Rectal smooth muscle tissue (tissue), 1 donor: ENCODE results near the gene ACIN1.

Source experiments
- H3K27ac ChIP-seq: one replicate; pipeline ENCODE4 v1.7.0; 2013; ENCODE audit warnings: low read depth, low read length, inconsistent platforms
- H3K27me3 ChIP-seq: one replicate; pipeline ENCODE4 v1.7.0; 2013; ENCODE audit warnings: low read length; ENCODE audit not compliant: control insufficient read depth, insufficient read depth
- H3K36me3 ChIP-seq: one replicate; pipeline ENCODE4 v1.7.0; 2013; ENCODE audit warnings: low read length; ENCODE audit not compliant: control insufficient read depth, insufficient read depth
- H3K4me1 ChIP-seq: one replicate; pipeline ENCODE4 v1.7.0; 2013; ENCODE audit warnings: low read length; ENCODE audit not compliant: control insufficient read depth, insufficient read depth
- H3K4me3 ChIP-seq: one replicate; pipeline ENCODE4 v1.7.0; 2013; ENCODE audit warnings: low read length
- H3K9ac ChIP-seq: one replicate; pipeline ENCODE4 v1.7.0; 2013; ENCODE audit warnings: low read length

ACIN1 gene

GRCh38 chr14:23043754-23044153 is 51.2 kb downstream of the ACIN1 start:
- Histone ChIP-seq H3K4me3 (no peak overlapping the region), H3K4me1 (no peaks in the 10 kb centered on the region), H3K9ac (no peak overlapping the region), H3K36me3 (no peaks in the 10 kb centered on the region), H3K27me3 (no peaks in the 10 kb centered on the region), H3K27ac (no peak overlapping the region)

GRCh38 chr14:23043145-23043544 is 51.8 kb downstream of the ACIN1 start:
- no peak overlapping the region for H3K27ac ChIP-seq
- no peaks in the 10 kb centered on the region for H3K4me1 ChIP-seq
- H3K27me3 ChIP-seq = no peaks in the 10 kb centered on the region
- H3K36me3 ChIP-seq = no peaks in the 10 kb centered on the region
- no peak overlapping the region for H3K9ac ChIP-seq
- no peak overlapping the region for H3K4me3 ChIP-seq

- H3K4me3 ChIP-seq = no peak within 1 kb of the TSS
- H3K27me3 ChIP-seq = no peaks in the 10 kb centered on the region
Observed at GRCh38 chr14:23042162-23042965, 52.6 kb downstream of the ACIN1 start, which contains the start of gene PSMB11. PSMB11 (plus strand) TSS chr14:23042212; CDS start chr14:23042226, 14 bp downstream.

GRCh38 chr14:23041729-23042128 is 53.2 kb downstream of the ACIN1 start:
- Histone ChIP-seq H3K4me3 (no peak overlapping the region), H3K4me1 (no peaks in the 10 kb centered on the region), H3K9ac (no peak overlapping the region), H3K27ac (no peak overlapping the region), H3K36me3 (no peaks in the 10 kb centered on the region), H3K27me3 (no peaks in the 10 kb centered on the region)

More at GRCh38 chr14:23042162-23042965, 52.6 kb downstream of the ACIN1 start, which contains the start of gene PSMB11:
- Histone ChIP-seq H3K4me1 (no peaks in the 10 kb centered on the region), H3K36me3 (no peaks in the 10 kb centered on the region), H3K9ac (no peak within 1 kb of the TSS), H3K27ac (no peak within 1 kb of the TSS)

GRCh38 chr14:23040100-23040499 is 54.8 kb downstream of the ACIN1 start:
- Histone ChIP-seq H3K36me3 (no peaks in the 10 kb centered on the region), H3K27me3 (no peaks in the 10 kb centered on the region), H3K9ac (no peak overlapping the region), H3K4me1 (no peaks in the 10 kb centered on the region), H3K4me3 (no peak overlapping the region), H3K27ac (no peak overlapping the region)

GRCh38 chr14:23035303-23036144 is 59.4 kb downstream of the ACIN1 start:
- Histone ChIP-seq H3K4me1 (peaks cover 6% of the 10 kb centered on the region), H3K9ac (peak overlapping the region; percentile 63), H3K27ac (peak overlapping the region; percentile 99), H3K4me3 (peak overlapping the region; percentile 89), H3K27me3 (no peaks in the 10 kb centered on the region), H3K36me3 (peaks cover 7% of the 10 kb centered on the region)

- Histone ChIP-seq H3K27me3 (no peaks in the 10 kb centered on the region), H3K27ac (peak within 1 kb of the TSS; percentile 99), H3K9ac (peak within 1 kb of the TSS; percentile 63), H3K4me1 (peaks cover 6% of the 10 kb centered on the region), H3K4me3 (peak within 1 kb of the TSS; percentile 89), H3K36me3 (peaks cover 7% of the 10 kb centered on the region)
Observed at GRCh38 chr14:23034498-23035302, 60.2 kb downstream of the ACIN1 start, which contains the start of gene PSMB5. PSMB5 (minus strand) TSS chr14:23034900; CDS start chr14:23034881, 19 bp downstream.

- peak overlapping the region; percentile 99 for H3K27ac ChIP-seq
- peak overlapping the region; percentile 89 for H3K4me3 ChIP-seq
- peak overlapping the region; percentile 63 for H3K9ac ChIP-seq
- H3K27me3 ChIP-seq = no peaks in the 10 kb centered on the region
- peaks cover 6% of the 10 kb centered on the region for H3K4me1 ChIP-seq
- H3K36me3 ChIP-seq = peaks cover 7% of the 10 kb centered on the region
Observed at GRCh38 chr14:23033801-23034497, 61.0 kb downstream of the ACIN1 start.

- no peaks in the 10 kb centered on the region for H3K27me3 ChIP-seq
- peaks cover 7% of the 10 kb centered on the region for H3K36me3 ChIP-seq
- H3K4me1 ChIP-seq = peaks cover 6% of the 10 kb centered on the region
- no peak overlapping the region for H3K4me3 ChIP-seq
- no peak overlapping the region for H3K27ac ChIP-seq
- H3K9ac ChIP-seq = no peak overlapping the region
Observed at GRCh38 chr14:23033251-23033727, 61.6 kb downstream of the ACIN1 start.

- no peak overlapping the region for H3K27ac ChIP-seq
- peaks cover 7% of the 10 kb centered on the region for H3K36me3 ChIP-seq
- peaks cover 6% of the 10 kb centered on the region for H3K4me1 ChIP-seq
- no peak overlapping the region for H3K9ac ChIP-seq
- H3K27me3 ChIP-seq = no peaks in the 10 kb centered on the region
- no peak overlapping the region for H3K4me3 ChIP-seq
Observed at GRCh38 chr14:23030936-23031335, 64.0 kb downstream of the ACIN1 start.

- peaks cover 5% of the 10 kb centered on the region for H3K4me1 ChIP-seq
- H3K9ac ChIP-seq = no peak overlapping the region
- H3K27me3 ChIP-seq = no peaks in the 10 kb centered on the region
- no peak overlapping the region for H3K4me3 ChIP-seq
- no peak overlapping the region for H3K27ac ChIP-seq
- H3K36me3 ChIP-seq = peaks cover 7% of the 10 kb centered on the region
Observed at GRCh38 chr14:23028799-23029198, 66.1 kb downstream of the ACIN1 start.
